Activated CD8-positive, alpha-beta T cell treated with anti-CD3 and anti-CD28 coated beads, Interleukin-2, amount 10 ng/mL, durations not matched to agents 7 days and 5 days (primary cell): ENCODE measurements around the gene ZNF319. TPM values are rescaled to one million over a fixed set of nuclear protein-coding genes. Genes with fewer than 3 reads are reported as not detected.

Experiments
- ATAC-seq: fragments of 150-1000 bp; cut with Tn5 transposase; one replicate; pipeline ENCODE4 v1.10.0; 2021; ENCODE audit warnings: moderate library complexity
- CTCF ChIA-PET: fragments of 350-600 bp; sonication (Branson Sonifier 250); formaldehyde crosslinking; loops from one replicate; lab custom pipeline; 2021; ENCODE audit warnings: antibody characterized with exemption; lab: Charles Lee
- POLR2A ChIA-PET: fragments of 350-600 bp; sonication (Branson Sonifier 250); formaldehyde crosslinking; loops from one replicate; lab custom pipeline; 2021; ENCODE audit warnings: antibody characterized with exemption; lab: Charles Lee
- DNase-seq: peaks from one replicate; pipeline ENCODE4 v3.0.0-alpha.2; 2020
- H3K27ac Mint-ChIP-seq: one replicate; pipeline ENCODE4 v1.8.0; 2021; ENCODE audit warnings: mild to moderate bottlenecking, mixed read lengths
- H3K27me3 Mint-ChIP-seq: one replicate; pipeline ENCODE4 v1.8.0; 2021; ENCODE audit warnings: low read depth, mixed read lengths
- H3K36me3 Mint-ChIP-seq: one replicate; pipeline ENCODE4 v1.8.0; 2021; ENCODE audit warnings: low read depth, mixed read lengths
- H3K4me1 Mint-ChIP-seq: one replicate; pipeline ENCODE4 v1.8.0; 2021; ENCODE audit warnings: low read depth, mixed read lengths
- H3K4me3 Mint-ChIP-seq: one replicate; pipeline ENCODE4 v1.8.0; 2021; ENCODE audit warnings: mild to moderate bottlenecking, mixed read lengths
- H3K9me3 Mint-ChIP-seq: one replicate; pipeline ENCODE4 v1.8.0; 2022; ENCODE audit warnings: mixed read lengths; ENCODE audit not compliant: insufficient read depth
- total RNA-seq, 2 experiments: library from RNA; stranded (reverse); gene quantifications; one replicate each; pipeline ENCODE4 v1.2.3, GENCODE V29; 2021

ZNF319 gene
- total RNA-seq, 2 experiments from 2014 or later: 16.6 to 17.0 TPM

DNA sequence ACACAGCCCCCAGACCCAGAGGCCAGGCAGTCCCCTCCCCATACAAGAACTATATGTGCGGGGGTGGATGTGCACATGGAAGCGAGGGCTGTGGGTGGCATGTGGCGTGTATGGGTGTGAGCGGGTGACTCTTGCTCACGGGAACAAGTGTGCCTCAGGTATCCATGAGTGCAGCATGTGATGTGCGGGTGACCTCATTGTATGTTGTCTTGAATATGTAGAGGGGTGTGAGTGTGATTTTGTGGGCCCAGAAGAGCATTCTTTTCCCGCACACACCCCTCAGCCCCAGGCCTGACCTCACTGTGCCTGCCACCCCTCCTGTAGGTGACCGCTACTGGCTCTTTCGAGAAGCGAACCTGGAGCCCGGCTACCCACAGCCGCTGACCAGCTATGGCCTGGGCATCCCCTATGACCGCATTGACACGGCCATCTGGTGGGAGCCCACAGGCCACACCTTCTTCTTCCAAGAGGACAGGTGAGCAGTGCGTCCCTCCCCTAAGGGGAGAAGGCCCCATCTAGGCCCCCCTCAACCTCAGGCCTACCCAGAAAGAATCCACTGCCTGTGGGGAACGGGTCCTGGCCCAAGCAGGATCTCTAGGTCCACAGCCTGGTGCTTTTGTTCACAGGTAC is 42.5 kb upstream of the ZNF319 start:
- Mint-ChIP-seq H3K4me3 (no peak overlapping the region), H3K27me3 (no peaks in the 10 kb centered on the region), H3K27ac (no peak overlapping the region), H3K9me3 (no peaks in the 10 kb centered on the region), H3K36me3 (no peaks in the 10 kb centered on the region), H3K4me1 (no peaks in the 10 kb centered on the region)
- no peak for DNase-seq
- ChIA-PET POLR2A (no interaction called here), CTCF (interaction anchor here (1.1 kb wide), 1 partner anchor 54 kb away, joined by 3 read pairs; no protein-coding TSS in a partner anchor)
- no peak for ATAC-seq

DNA sequence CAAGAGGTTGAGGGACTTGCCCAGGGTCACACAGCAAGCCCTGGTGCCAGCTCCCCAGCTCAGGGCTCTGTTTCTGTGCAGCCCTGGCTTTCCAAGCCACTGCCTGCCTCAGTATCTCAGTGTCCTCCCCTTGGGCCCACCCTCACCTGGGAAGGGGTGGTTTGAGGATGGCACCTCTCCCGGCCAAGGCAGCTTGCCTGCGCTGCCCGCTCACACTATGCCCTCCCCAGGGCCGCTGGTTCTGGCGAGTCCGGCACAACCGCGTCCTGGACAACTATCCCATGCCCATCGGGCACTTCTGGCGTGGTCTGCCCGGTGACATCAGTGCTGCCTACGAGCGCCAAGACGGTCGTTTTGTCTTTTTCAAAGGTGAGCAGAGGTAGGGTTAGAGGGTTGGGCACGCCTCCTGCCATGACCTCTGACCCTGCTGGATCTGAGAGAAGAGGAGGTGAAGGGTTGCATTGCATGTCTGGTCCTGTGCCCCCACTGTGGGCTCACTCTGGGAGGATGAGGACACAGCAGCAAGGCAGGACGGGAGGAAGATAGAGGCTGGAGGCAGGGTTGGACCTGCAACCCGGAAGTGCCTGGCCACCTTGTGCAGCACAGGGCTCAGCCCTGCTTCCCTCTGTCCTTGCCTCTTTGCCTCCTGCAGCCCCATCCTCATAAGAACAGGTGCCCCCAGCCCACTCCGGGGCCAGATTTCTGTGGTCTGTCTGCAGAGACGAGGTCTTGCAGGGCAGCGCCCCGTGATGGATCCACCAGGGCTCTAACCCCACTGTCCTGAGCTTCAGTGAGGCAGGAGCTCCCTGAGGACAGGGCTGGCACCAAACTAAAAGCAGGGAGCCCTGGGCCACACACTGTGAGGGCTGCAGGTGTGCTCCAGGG is 41.8 kb upstream of the ZNF319 start:
- Mint-ChIP-seq H3K9me3 (no peaks in the 10 kb centered on the region), H3K4me3 (no peak overlapping the region), H3K4me1 (no peaks in the 10 kb centered on the region), H3K27ac (no peak overlapping the region), H3K27me3 (no peaks in the 10 kb centered on the region), H3K36me3 (no peaks in the 10 kb centered on the region)
- ChIA-PET CTCF (interaction anchor here (1.1 kb wide), 1 partner anchor 55 kb away, joined by 3 read pairs; no protein-coding TSS in a partner anchor), POLR2A (no interaction called here)
- DNase-seq: no peak
- ATAC-seq: no peak

DNA sequence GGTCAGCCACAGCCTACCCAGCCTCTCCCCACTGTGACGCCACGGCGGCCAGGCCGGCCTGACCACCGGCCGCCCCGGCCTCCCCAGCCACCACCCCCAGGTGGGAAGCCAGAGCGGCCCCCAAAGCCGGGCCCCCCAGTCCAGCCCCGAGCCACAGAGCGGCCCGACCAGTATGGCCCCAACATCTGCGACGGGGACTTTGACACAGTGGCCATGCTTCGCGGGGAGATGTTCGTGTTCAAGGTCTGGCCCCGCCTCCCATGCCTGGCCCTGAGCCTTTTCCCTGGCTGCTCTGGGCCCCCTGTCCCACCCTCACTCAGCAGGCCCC is 41.1 kb upstream of the ZNF319 start:
- no peak overlapping the region for H3K27ac Mint-ChIP-seq
- POLR2A ChIA-PET: no interaction called here

DNA sequence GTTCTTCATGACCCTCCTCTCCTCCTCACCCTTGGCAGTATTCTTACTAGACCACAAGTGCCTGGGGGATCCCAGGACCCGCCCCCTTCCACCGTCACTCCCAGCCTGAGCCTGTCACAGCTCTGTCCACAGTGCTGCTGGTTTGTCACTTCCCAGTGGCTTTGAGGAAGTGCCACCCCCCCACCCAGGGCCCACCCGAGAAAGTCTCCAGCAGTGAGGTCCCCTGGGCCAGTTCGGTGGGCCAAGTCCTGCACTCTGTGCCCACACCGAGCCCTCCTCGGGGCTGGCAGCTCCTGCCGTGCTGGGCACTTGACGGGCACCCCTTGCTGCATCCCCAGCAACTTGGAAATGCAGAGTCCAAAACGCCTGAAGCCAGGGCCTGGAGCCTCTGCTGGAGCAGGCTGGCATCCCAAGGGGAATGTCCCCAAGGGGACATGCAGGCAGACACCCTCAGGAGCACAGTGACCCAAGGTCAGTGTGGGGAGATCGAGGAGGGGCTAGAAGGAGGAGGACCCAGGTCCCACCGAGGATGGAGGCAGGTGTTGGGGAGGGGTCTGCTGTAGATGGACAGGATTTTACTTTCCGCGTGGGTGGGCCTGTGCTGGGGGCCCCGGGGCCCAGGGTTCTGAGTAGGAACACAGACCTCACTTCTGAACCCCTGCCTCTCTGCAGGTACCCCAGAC is 40.6 kb upstream of the ZNF319 start:
- ATAC-seq (no peak), DNase-seq (no peak)
- no peak overlapping the region for H3K27ac Mint-ChIP-seq
- CTCF ChIA-PET: no interaction called here
- H3K9me3 Mint-ChIP-seq: no peaks in the 10 kb centered on the region
- no peaks in the 10 kb centered on the region for H3K27me3 Mint-ChIP-seq
- POLR2A ChIA-PET: no interaction called here
- H3K36me3 Mint-ChIP-seq: no peaks in the 10 kb centered on the region
- H3K4me3 Mint-ChIP-seq: no peak overlapping the region
- H3K4me1 Mint-ChIP-seq: no peaks in the 10 kb centered on the region

More for the DNA sequence above, 41.1 kb upstream of the ZNF319 start:
- no peak for DNase-seq
- CTCF ChIA-PET: no interaction called here
- Mint-ChIP-seq H3K4me3 (no peak overlapping the region), H3K27me3 (no peaks in the 10 kb centered on the region), H3K4me1 (no peaks in the 10 kb centered on the region), H3K9me3 (no peaks in the 10 kb centered on the region), H3K36me3 (no peaks in the 10 kb centered on the region)
- ATAC-seq: no peak

DNA sequence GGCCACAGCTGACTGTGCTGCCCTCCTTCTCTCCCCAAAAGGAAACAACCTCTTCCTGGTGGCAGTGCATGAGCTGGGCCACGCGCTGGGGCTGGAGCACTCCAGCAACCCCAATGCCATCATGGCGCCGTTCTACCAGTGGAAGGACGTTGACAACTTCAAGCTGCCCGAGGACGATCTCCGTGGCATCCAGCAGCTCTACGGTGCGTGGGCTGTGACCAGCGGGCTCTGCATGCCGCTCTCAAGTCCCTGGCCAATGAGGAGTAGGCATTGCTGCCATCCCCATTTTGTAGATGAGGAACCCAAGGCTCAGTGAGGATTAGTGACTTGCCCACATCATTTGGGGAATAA is 40.0 kb upstream of the ZNF319 start:
- Mint-ChIP-seq H3K4me1 (no peaks in the 10 kb centered on the region), H3K9me3 (no peaks in the 10 kb centered on the region), H3K27ac (no peak overlapping the region), H3K4me3 (no peak overlapping the region), H3K36me3 (no peaks in the 10 kb centered on the region), H3K27me3 (no peaks in the 10 kb centered on the region)
- POLR2A ChIA-PET: no interaction called here
- DNase-seq: no peak
- CTCF ChIA-PET: no interaction called here
- ATAC-seq: no peak

DNA sequence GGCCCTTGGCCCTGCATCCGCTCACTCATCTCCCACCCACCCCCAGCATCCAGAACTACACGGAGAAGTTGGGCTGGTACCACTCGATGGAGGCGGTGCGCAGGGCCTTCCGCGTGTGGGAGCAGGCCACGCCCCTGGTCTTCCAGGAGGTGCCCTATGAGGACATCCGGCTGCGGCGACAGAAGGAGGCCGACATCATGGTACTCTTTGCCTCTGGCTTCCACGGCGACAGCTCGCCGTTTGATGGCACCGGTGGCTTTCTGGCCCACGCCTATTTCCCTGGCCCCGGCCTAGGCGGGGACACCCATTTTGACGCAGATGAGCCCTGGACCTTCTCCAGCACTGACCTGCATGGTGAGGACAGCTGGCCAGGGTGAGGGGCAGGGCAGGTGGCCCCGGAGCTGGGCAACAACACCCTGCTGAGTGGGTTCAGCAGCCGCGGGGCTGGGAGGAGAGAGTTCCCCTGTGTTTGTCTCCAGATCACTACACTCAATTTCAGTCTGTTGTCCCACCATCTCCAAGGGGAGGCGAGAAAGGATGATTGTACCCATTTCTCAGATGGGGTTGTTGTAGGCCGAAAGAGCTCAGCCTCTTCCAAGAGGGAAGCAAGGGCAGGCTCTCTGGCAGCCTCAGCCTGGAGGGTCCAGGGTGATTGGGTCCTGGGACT is 39.5 kb upstream of the ZNF319 start:
- Mint-ChIP-seq H3K36me3 (no peaks in the 10 kb centered on the region), H3K27ac (no peak overlapping the region), H3K4me3 (no peak overlapping the region), H3K4me1 (no peaks in the 10 kb centered on the region), H3K27me3 (no peaks in the 10 kb centered on the region), H3K9me3 (no peaks in the 10 kb centered on the region)
- ATAC-seq: no peak
- ChIA-PET CTCF (no interaction called here), POLR2A (no interaction called here)
- no peak for DNase-seq

DNA sequence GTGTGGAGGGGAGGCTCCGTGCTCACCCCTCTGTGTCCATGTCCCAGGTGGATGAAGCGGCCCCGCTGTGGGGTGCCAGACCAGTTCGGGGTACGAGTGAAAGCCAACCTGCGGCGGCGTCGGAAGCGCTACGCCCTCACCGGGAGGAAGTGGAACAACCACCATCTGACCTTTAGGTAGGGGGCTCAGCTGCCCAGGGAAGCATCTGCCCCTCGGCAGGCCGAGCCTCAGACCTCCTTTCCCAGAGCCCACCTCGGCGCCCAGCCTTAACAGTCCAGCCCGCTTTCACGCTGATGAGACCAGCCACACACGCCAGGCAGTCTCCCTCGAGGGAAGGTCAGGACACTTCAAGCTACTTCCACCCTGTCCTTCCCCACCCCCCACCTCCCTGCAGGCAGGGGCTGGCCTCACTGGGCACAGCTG is 37.8 kb upstream of the ZNF319 start:
- H3K27me3 Mint-ChIP-seq: no peaks in the 10 kb centered on the region
- CTCF ChIA-PET: no interaction called here
- no peaks in the 10 kb centered on the region for H3K4me1 Mint-ChIP-seq

DNA sequence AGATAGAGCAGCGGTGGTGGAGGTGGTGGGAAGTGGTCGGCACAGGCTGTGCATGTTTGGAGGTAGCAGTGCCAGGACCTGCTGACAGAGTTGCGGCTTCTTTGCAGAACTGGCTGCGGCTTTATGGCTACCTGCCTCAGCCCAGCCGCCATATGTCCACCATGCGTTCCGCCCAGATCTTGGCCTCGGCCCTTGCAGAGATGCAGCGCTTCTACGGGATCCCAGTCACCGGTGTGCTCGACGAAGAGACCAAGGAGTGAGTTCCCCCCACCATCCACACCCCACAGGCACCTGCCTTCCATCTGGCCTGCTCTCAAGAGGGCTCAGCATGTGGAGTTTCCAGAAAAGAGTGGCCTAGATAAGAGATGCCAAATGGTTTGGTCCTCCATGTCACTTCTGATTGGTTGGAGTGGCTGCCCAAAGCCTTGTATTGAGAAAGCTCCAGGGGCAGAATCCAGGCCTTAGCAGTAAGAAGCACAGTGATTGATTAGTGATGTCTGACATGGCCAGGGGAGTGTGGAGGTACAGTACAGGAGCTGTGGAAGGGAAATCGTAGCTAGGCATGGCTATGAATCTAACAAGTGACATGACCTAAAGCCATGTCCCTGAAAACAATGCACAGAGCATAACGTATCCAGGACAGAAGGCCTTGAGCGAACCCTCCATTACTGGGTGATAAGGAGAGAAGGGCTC is 37.0 kb upstream of the ZNF319 start:
- POLR2A ChIA-PET: no interaction called here
- H3K9me3 Mint-ChIP-seq: no peaks in the 10 kb centered on the region

More for the DNA sequence above, 37.8 kb upstream of the ZNF319 start:
- POLR2A ChIA-PET: no interaction called here
- ATAC-seq (no peak), DNase-seq (no peak)
- no peaks in the 10 kb centered on the region for H3K9me3 Mint-ChIP-seq
- no peak overlapping the region for H3K27ac Mint-ChIP-seq
- no peak overlapping the region for H3K4me3 Mint-ChIP-seq
- no peaks in the 10 kb centered on the region for H3K36me3 Mint-ChIP-seq

DNA sequence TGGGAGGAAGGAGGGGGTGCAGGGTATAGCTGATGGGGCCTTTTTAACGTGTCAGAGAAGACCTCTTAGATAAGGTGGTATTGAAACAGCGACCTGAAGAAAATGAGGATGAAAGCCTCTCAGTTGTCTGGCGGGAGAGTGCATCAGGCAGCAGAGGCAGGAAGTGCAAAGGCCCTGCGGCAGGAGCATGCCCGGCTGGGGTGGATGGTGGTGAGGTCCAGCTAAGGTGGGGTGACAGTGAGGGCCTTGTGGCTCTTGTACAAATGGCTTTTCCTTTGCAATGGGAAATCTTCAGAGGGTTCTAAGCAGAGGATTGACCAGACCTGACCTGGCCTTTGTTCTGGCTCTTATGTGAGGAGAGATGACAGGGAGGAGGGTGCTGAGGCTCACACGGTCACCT is 36.5 kb upstream of the ZNF319 start:
- POLR2A ChIA-PET: no interaction called here
- Mint-ChIP-seq H3K36me3 (no peaks in the 10 kb centered on the region), H3K27me3 (no peaks in the 10 kb centered on the region), H3K4me1 (no peaks in the 10 kb centered on the region), H3K27ac (no peak overlapping the region), H3K9me3 (no peaks in the 10 kb centered on the region), H3K4me3 (no peak overlapping the region)
- CTCF ChIA-PET: no interaction called here
- ATAC-seq (no peak), DNase-seq (no peak)

More for the DNA sequence above, 37.0 kb upstream of the ZNF319 start:
- no peaks in the 10 kb centered on the region for H3K4me1 Mint-ChIP-seq
- H3K27ac Mint-ChIP-seq: no peak overlapping the region
- ATAC-seq: no peak
- H3K27me3 Mint-ChIP-seq: no peaks in the 10 kb centered on the region
- CTCF ChIA-PET: no interaction called here
- no peak for DNase-seq
- no peak overlapping the region for H3K4me3 Mint-ChIP-seq
- no peaks in the 10 kb centered on the region for H3K36me3 Mint-ChIP-seq

DNA sequence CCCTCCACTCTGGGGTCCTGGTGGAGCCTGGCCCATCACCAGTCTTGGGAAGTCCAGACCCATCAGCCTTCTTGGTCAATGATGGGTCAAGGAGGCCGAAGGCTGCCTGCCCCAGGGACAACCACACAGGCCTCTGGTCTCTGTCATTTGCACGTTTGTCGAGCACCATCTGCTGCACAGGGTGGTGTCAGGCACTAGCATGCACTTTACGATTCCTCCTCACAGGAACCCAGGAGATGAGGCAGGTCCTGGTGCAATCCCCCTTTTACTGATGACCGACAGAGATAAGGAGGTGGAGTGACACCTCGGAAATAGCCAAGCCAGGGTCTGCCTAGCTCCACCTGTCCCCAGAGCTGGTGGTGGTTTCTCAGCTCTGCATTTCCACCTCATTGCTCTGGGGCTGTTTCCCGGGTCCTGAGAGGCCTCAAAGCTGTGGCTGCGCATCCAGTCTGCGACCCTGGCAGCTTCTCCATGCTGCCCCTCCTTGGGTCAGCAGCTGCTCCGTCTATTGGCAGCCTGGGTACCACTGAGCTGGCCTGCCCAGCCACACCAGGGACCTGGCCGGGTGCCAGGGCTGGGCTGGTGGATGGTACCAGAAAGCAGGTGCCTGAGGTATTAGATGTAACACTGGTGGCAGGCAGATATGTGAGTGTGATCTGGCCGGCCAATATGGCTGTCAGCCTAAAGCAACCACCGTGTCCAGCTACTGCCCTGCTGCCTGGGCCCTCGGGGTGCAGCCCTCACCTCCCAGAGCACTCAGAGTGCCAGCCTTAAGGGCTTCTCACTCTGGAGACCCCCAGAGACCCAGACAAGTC is 35.1 kb upstream of the ZNF319 start:
- H3K4me1 Mint-ChIP-seq: no peaks in the 10 kb centered on the region
- no peaks in the 10 kb centered on the region for H3K27me3 Mint-ChIP-seq
- ATAC-seq: no peak
- H3K36me3 Mint-ChIP-seq: no peaks in the 10 kb centered on the region
- DNase-seq: no peak
- H3K4me3 Mint-ChIP-seq: no peak overlapping the region
- ChIA-PET POLR2A (no interaction called here), CTCF (no interaction called here)
- H3K9me3 Mint-ChIP-seq: no peaks in the 10 kb centered on the region
- H3K27ac Mint-ChIP-seq: no peak overlapping the region

DNA sequence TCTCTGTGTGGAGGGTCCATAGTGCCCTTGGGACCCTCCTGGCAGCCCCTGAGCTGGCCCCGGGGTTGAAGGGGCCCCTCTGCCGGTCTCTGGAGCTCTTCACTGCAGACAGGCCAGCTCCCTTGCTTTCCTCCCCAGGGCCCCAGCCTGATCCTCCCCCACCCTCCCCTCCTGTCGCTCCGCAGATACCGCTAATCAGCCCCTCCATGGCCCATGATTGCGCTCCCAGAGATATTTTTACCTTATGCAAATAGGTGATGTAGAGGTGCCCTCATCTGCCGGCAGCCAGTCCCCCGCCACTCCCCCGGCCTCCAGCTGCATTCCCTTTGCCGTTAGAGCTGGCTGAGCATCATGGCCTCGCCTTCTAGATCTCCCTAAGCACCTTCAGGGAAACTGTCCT is 34.3 kb upstream of the ZNF319 start:
- Mint-ChIP-seq H3K36me3 (no peaks in the 10 kb centered on the region), H3K9me3 (no peaks in the 10 kb centered on the region), H3K27ac (no peak overlapping the region), H3K4me3 (no peak overlapping the region), H3K27me3 (no peaks in the 10 kb centered on the region), H3K4me1 (no peaks in the 10 kb centered on the region)
- ATAC-seq (no peak), DNase-seq (no peak)
- CTCF ChIA-PET: interaction anchor here (1.3 kb wide), 1 partner anchor 92 kb away, joined by 3 read pairs; no protein-coding TSS in a partner anchor
- POLR2A ChIA-PET: no interaction called here
